Retinal pigment epithelial cell (primary cell): Measurements from ENCODE around the gene DLG1.
"Not testable (repeated sequence)": the region's sequence is repeated elsewhere in the genome, so short reads cannot be mapped to it uniquely, and the experiment has no call there.

Experiments used
- DNase-seq: peaks from one replicate; pipeline ENCODE4 v3.0.0-alpha.2; 2010; ENCODE audit warnings: low read depth
- H3K4me3 ChIP-seq: 2 replicates; pipeline ENCODE4 v1.5.1; 2011; ENCODE audit warnings: mild to moderate bottlenecking, low read length, control low read depth, moderate library complexity
- CTCF ChIP-seq: conservative IDR thresholded peaks from 2 replicates; pipeline ENCODE4 v1.5.1; 2011; ENCODE audit warnings: low read depth, low read length, control low read depth, inconsistent platforms

Gene DLG1

GRCh38 chr3:197042539-197042938 lies 255.9 kb downstream of the DLG1 start:
- H3K4me3 ChIP-seq, result no peak overlapping the region
- DNase-seq, result no peak
- no peak for TF ChIP-seq CTCF

GRCh38 chr3:197041875-197042488 lies 256.4 kb downstream of the DLG1 start:
- DNase-seq, result no peak
- H3K4me3 ChIP-seq, result no peak overlapping the region
- no peak for TF ChIP-seq CTCF

- H3K4me3 ChIP-seq, result no peak overlapping the region
- no peak for TF ChIP-seq CTCF
- no peak for DNase-seq
Measured at GRCh38 chr3:197040658-197041057, 257.8 kb downstream of the DLG1 start.

GRCh38 chr3:197038679-197039462 lies 259.5 kb downstream of the DLG1 start:
- H3K4me3 ChIP-seq, result no peak overlapping the region
- no peak for DNase-seq
- no peak for TF ChIP-seq CTCF

GRCh38 chr3:197035577-197035976 lies 262.8 kb downstream of the DLG1 start:
- no peak for DNase-seq
- TF ChIP-seq CTCF, result no peak
- no peak overlapping the region for H3K4me3 ChIP-seq

GRCh38 chr3:197034778-197035177 lies 263.6 kb downstream of the DLG1 start:
- DNase-seq, H3K4me3 ChIP-seq: not testable (repeated sequence)

GRCh38 chr3:197033764-197034163 lies 264.6 kb downstream of the DLG1 start:
- DNase-seq, H3K4me3 ChIP-seq: not testable (repeated sequence)

- no peak overlapping the region for H3K4me3 ChIP-seq
- DNase-seq, result peak; percentile 71
- no peak for TF ChIP-seq CTCF
Measured at GRCh38 chr3:197031315-197032285, 266.8 kb downstream of the DLG1 start.
